ACHN (cell line): Measurements from ENCODE around the gene CASP5.
"Not testable (repeated sequence)": the region's sequence is repeated elsewhere in the genome, so short reads cannot be mapped to it uniquely, and the experiment has no call there.

Source experiments
- DNase-seq: peaks from one replicate; pipeline ENCODE4 v3.0.0-alpha.2; 2015
- in situ Hi-C: cut with HindIII; loops from 2 replicates; pipeline ENCODE4 v1.10.0; 2017; ENCODE audit warnings: low sequenced_read_pairs, low pct_ligation_motif_present, low pct_unique_long_range_greater_than_20kb

The CASP5 gene

GRCh38 chr11:105034813-105035620 is 12.0 kb upstream of the CASP5 start, which contains the start of gene CASP1:
TSS of gene CASP1 (minus strand) at chr11:105035144. CDS start at chr11:105035113, 31 bp downstream.
- in situ Hi-C loops = no loop called here

GRCh38 chr11:105034388-105034787 is 11.4 kb upstream of the CASP5 start:
- DNase-seq, in situ Hi-C loops: not testable (repeated sequence)

More at GRCh38 chr11:105034813-105035620, 12.0 kb upstream of the CASP5 start, which contains the start of gene CASP1:
- peak; percentile 44 for DNase-seq

- in situ Hi-C loops = no loop called here
- no peak for DNase-seq
These were observed 10.8 kb upstream of the CASP5 start for GRCh38 chr11:105033781-105034180.

- in situ Hi-C loops = no loop called here
- DNase-seq = no peak
These were observed 10.4 kb upstream of the CASP5 start for GRCh38 chr11:105033343-105033742.

GRCh38 chr11:105032495-105032894 is 9.5 kb upstream of the CASP5 start:
- no peak for DNase-seq
- in situ Hi-C loops = no loop called here

GRCh38 chr11:105027678-105028077 is 4.7 kb upstream of the CASP5 start:
- in situ Hi-C loops = no loop called here
- no peak for DNase-seq

GRCh38 chr11:105024394-105024793 is 1.4 kb upstream of the CASP5 start:
- in situ Hi-C loops = no loop called here
- no peak for DNase-seq

GRCh38 chr11:105022527-105022926 is 441 bp downstream of the CASP5 start:
- in situ Hi-C loops = no loop called here
- DNase-seq = no peak

GRCh38 chr11:105007463-105007862 is 15.5 kb downstream of the CASP5 start:
- DNase-seq = no peak
- in situ Hi-C loops = no loop called here

- in situ Hi-C loops = no loop called here
- no peak for DNase-seq
These were observed 17.5 kb downstream of the CASP5 start for GRCh38 chr11:105005451-105005845.

GRCh38 chr11:105004021-105004420 is 18.9 kb downstream of the CASP5 start:
- in situ Hi-C loops = no loop called here
- no peak for DNase-seq

GRCh38 chr11:105003151-105003550 is 19.8 kb downstream of the CASP5 start:
- no peak for DNase-seq
- in situ Hi-C loops = no loop called here

GRCh38 chr11:105000797-105001196 is 22.2 kb downstream of the CASP5 start:
- in situ Hi-C loops = no loop called here
- DNase-seq = peak; percentile 12

- peak; percentile 49 for DNase-seq
These were observed 22.8 kb downstream of the CASP5 start for GRCh38 chr11:105000167-105000566.

GRCh38 chr11:104999721-105000120 is 23.2 kb downstream of the CASP5 start:
- DNase-seq = peak; percentile 54
- in situ Hi-C loops = no loop called here

More at GRCh38 chr11:105000167-105000566, 22.8 kb downstream of the CASP5 start:
- in situ Hi-C loops = no loop called here

- in situ Hi-C loops = no loop called here
- DNase-seq = peak; percentile 60
These were observed 25.7 kb downstream of the CASP5 start for GRCh38 chr11:104997288-104997687.

- in situ Hi-C loops = no loop called here
- DNase-seq = no peak
These were observed 28.0 kb downstream of the CASP5 start for GRCh38 chr11:104995001-104995408.

GRCh38 chr11:104992781-104993180 is 30.2 kb downstream of the CASP5 start:
- no peak for DNase-seq
- in situ Hi-C loops = no loop called here

GRCh38 chr11:104991994-104992393 is 31.0 kb downstream of the CASP5 start:
- no peak for DNase-seq
- in situ Hi-C loops = no loop called here

- DNase-seq = no peak
- in situ Hi-C loops = no loop called here
These were observed 38.2 kb downstream of the CASP5 start for GRCh38 chr11:104984808-104985207.
